Kidney (tissue), 14 donors: Measurements from ENCODE around the gene ABHD16B. TPM values are rescaled to one million over a fixed set of nuclear protein-coding genes. Genes with fewer than 3 reads are reported as not detected.

Experiments
- DNase-seq, 5 donors: peaks; one replicate each; pipeline ENCODE4 v3.0.0-alpha.2; 2013 to 2020
- FAIRE-seq: peaks from 2 replicates; lab custom pipeline; 2012; peaks lifted over from hg19 to GRCh38; lab: Jason Lieb, UNC
- H3K27ac ChIP-seq, 2 donors: one replicate each; pipeline ENCODE4 v1.7.0; 2013; ENCODE audit warnings: low read depth in 2 of 2, low read length in 2 of 2, inconsistent platforms in 1 of 2
- H3K27me3 ChIP-seq: one replicate; pipeline ENCODE4 v1.7.1; 2013; ENCODE audit warnings: low read length, inconsistent platforms; ENCODE audit not compliant: control insufficient read depth, insufficient read depth
- H3K36me3 ChIP-seq, 3 donors: one replicate each; pipeline versions ENCODE4 v1.7.0 to v1.7.1; 2013; ENCODE audit warnings: low read length in 3 of 3, control low read depth in 1 of 3, inconsistent platforms in 1 of 3; ENCODE audit not compliant: insufficient read depth in 3 of 3, control insufficient read depth in 2 of 3
- H3K4me1 ChIP-seq, 3 donors: one replicate each; pipeline versions ENCODE4 v1.7.0 to v1.7.1; 2013; ENCODE audit warnings: low read length in 3 of 3, inconsistent platforms in 1 of 3, low read depth in 1 of 3; ENCODE audit not compliant: control insufficient read depth in 2 of 3, insufficient read depth in 2 of 3
- H3K4me3 ChIP-seq, 3 donors: one replicate each; pipeline versions ENCODE4 v1.7.0 to v1.8.1; 2013; ENCODE audit warnings: low read length in 3 of 3, control low read depth in 1 of 3, inconsistent platforms in 1 of 3
- H3K9ac ChIP-seq, 3 donors: one replicate each; pipeline versions ENCODE4 v1.7.0 to v1.7.1; 2013; ENCODE audit warnings: low read length in 3 of 3, control low read depth in 1 of 3, inconsistent platforms in 1 of 3
- H3K9me3 ChIP-seq, 3 donors: one replicate each; pipeline versions ENCODE4 v1.7.0 to v1.7.1; 2013; ENCODE audit warnings: low read length in 3 of 3, control low read depth in 1 of 3, inconsistent platforms in 1 of 3; ENCODE audit not compliant: control insufficient read depth in 2 of 3, insufficient read depth in 1 of 3
- CTCF ChIP-seq: IDR thresholded peaks from 3 replicates; pipeline ENCODE4 v1.5.1; 2012; ENCODE audit warnings: mild to moderate bottlenecking, moderate library complexity, borderline replicate concordance; ENCODE audit not compliant: insufficient read depth; ENCODE audit errors: extremely low read depth
- intact Hi-C: fragments of 100-400 bp; cut with DNase I; formaldehyde crosslinking; loops from one replicate; pipeline ENCODE4 v1.11.1; 2022
- polyA plus RNA-seq: library from polyadenylated mRNA; stranded (reverse); fragments of 350-450 nt; fragmentation: Illumina TruSeq; extraction: RNeasy Lipid Tissue Mini Kit (QIAGEN cat#74804); gene quantifications from one replicate; pipeline ENCODE4 v1.2.3, GENCODE V29; 2014; ENCODE audit warnings: low read depth, low replicate concordance; ENCODE audit not compliant: insufficient read depth
- total RNA-seq: library from RNA; stranded (reverse); fragmentation: NEBNext Ultra II Directional; extraction: Animal tissue kit (Norgen Biotek cat#: 25700); gene quantifications from one replicate; pipeline ENCODE4 v1.2.1, GENCODE V29; 2021
- donor health status: control.
- donor health status: control.
- donor health status: control.
- donor health status: control.
- donor health status: control.
- donor health status: DM: yes; HTN: yes; CAD: no.
- donor health status: Normal renal cell carcinoma (clear cell type).

The ABHD16B gene
- total and polyA plus RNA-seq, 2 donors from 2014 or later, result not detected

GRCh38 chr20:63826753-63827152 is 34.5 kb upstream of the ABHD16B start:
- Histone ChIP-seq H3K36me3 (no peaks in the 10 kb centered on the region), H3K4me3 (peak overlapping the region in 2 of 3 donors; percentile 4 to 12), H3K4me1 (peaks cover 0 to 22% (median 9%) of the 10 kb centered on the region in 3 donors), H3K9ac (peak overlapping the region in 1 of 3 donors; percentile 5), H3K9me3 (no peaks in the 10 kb centered on the region), H3K27ac (peak overlapping the region; percentile 63 to 67), H3K27me3 (no peaks in the 10 kb centered on the region)
- no peak for FAIRE-seq
- DNase-seq, result no peak
- intact Hi-C loops, result no loop called here
- no peak for TF ChIP-seq CTCF

GRCh38 chr20:63828124-63828523 is 33.2 kb upstream of the ABHD16B start:
- no peak for DNase-seq
- Histone ChIP-seq H3K36me3 (no peaks in the 10 kb centered on the region), H3K27ac (peak overlapping the region in 1 of 2 donors; percentile 17), H3K27me3 (no peaks in the 10 kb centered on the region), H3K4me1 (peaks cover 0 to 25% (median 9%) of the 10 kb centered on the region in 3 donors), H3K4me3 (peak overlapping the region in 1 of 3 donors; percentile 81), H3K9me3 (no peaks in the 10 kb centered on the region), H3K9ac (peak overlapping the region in 1 of 3 donors; percentile 34)
- no peak for FAIRE-seq
- TF ChIP-seq CTCF, result no peak
- intact Hi-C loops, result no loop called here

GRCh38 chr20:63828545-63828944 is 32.8 kb upstream of the ABHD16B start:
- Histone ChIP-seq H3K27ac (peak overlapping the region; percentile 8 to 37), H3K4me1 (peaks cover 0 to 25% (median 9%) of the 10 kb centered on the region in 3 donors), H3K9ac (peak overlapping the region in 1 of 3 donors; percentile 34), H3K4me3 (peak overlapping the region in 2 of 3 donors; percentile 81 to 87), H3K36me3 (no peaks in the 10 kb centered on the region), H3K27me3 (no peaks in the 10 kb centered on the region), H3K9me3 (no peaks in the 10 kb centered on the region)
- no peak for DNase-seq
- no peak for TF ChIP-seq CTCF
- intact Hi-C loops, result no loop called here
- no peak for FAIRE-seq

- intact Hi-C loops, result no loop called here
- DNase-seq (no peak), FAIRE-seq (no peak)
- H3K36me3 ChIP-seq, result no peaks in the 10 kb centered on the region
- H3K4me3 ChIP-seq, result peak overlapping the region in 2 of 3 donors; percentile 81 to 87
- H3K27ac ChIP-seq, result peak overlapping the region; percentile 8 to 37
- H3K4me1 ChIP-seq, result peaks cover 0 to 27% (median 9%) of the 10 kb centered on the region in 3 donors
- H3K9ac ChIP-seq, result peak overlapping the region in 1 of 3 donors; percentile 70
- TF ChIP-seq CTCF, result no peak
- no peaks in the 10 kb centered on the region for H3K9me3 ChIP-seq
- H3K27me3 ChIP-seq, result no peaks in the 10 kb centered on the region
Measured at GRCh38 chr20:63828951-63829350, 32.3 kb upstream of the ABHD16B start.
